H1 (cell line): ENCODE measurements around the gene EPS8L1. TPM values are rescaled to one million over a fixed set of nuclear protein-coding genes. Genes with fewer than 3 reads are reported as not detected.

Experiments
- ASH2L ChIP-seq: fragments of 200-600, 300-600 bp; sonication (generic); IDR thresholded peaks from one replicate; pipeline ENCODE4 v1.7.1; 2017; ENCODE audit warnings: low read length
- BACH1 ChIP-seq: IDR thresholded peaks from 2 replicates; pipeline ENCODE4 v1.6.1; 2012; ENCODE audit warnings: low read length, improper control_type of control experiment
- CHD1 ChIP-seq: IDR thresholded peaks from 2 replicates; pipeline ENCODE4 v1.6.1; 2012; ENCODE audit warnings: low read depth, low read length, improper control_type of control experiment
- CHD2 ChIP-seq: IDR thresholded peaks from 2 replicates; pipeline ENCODE4 v1.6.1; 2012; ENCODE audit warnings: low read length, improper control_type of control experiment
- CREB1 ChIP-seq: IDR thresholded peaks from 2 replicates; pipeline ENCODE4 v1.6.1; 2012; ENCODE audit warnings: inconsistent platforms
- CTBP2 ChIP-seq: IDR thresholded peaks from 2 replicates; pipeline ENCODE4 v1.7.0; 2011; ENCODE audit warnings: borderline replicate concordance, mild to moderate bottlenecking, moderate library complexity, mixed read lengths, low read length; ENCODE audit not compliant: insufficient read depth, insufficient read length
- EZH2 ChIP-seq: fragments of 200-600 bp; sonication (generic); IDR thresholded peaks from 2 replicates; pipeline ENCODE4 v1.7.1; 2012; ENCODE audit warnings: low read depth, mild to moderate bottlenecking, moderate library complexity, low read length, inconsistent platforms; ENCODE audit not compliant: severe bottlenecking
- GTF2F1 ChIP-seq: IDR thresholded peaks from 2 replicates; pipeline ENCODE4 v1.6.1; 2012; ENCODE audit warnings: low read depth, low read length, improper control_type of control experiment, borderline replicate concordance
- HDAC2 ChIP-seq, 2 experiments: fragments of 300-600 bp in 1 of 2; sonication (generic) in 1 of 2; IDR thresholded peaks; 2 replicates each; pipeline ENCODE4 v1.6.1; 2011 to 2012; ENCODE audit warnings: low read depth in 2 of 2, low read length in 2 of 2, mild to moderate bottlenecking in 2 of 2, moderate library complexity in 2 of 2, borderline replicate concordance in 1 of 2, inconsistent platforms in 1 of 2
- MAFK ChIP-seq: IDR thresholded peaks from 2 replicates; pipeline ENCODE4 v1.6.1; 2012; ENCODE audit warnings: low read depth, mild to moderate bottlenecking, improper control_type of control experiment, low read length
- RAD21 ChIP-seq, 2 experiments: IDR thresholded peaks in 1 of 2; conservative IDR thresholded peaks in 1 of 2; 2 replicates each; pipeline ENCODE4 v1.6.1; 2011; ENCODE audit warnings: low read depth in 2 of 2, low read length in 2 of 2, improper control_type of control experiment in 1 of 2, inconsistent platforms in 1 of 2, mild to moderate bottlenecking in 1 of 2, moderate library complexity in 1 of 2
- SP4 ChIP-seq: IDR thresholded peaks from 2 replicates; pipeline ENCODE4 v1.6.1; 2012; ENCODE audit warnings: low read length, inconsistent platforms
- polyA plus RNA-seq, 7 experiments: library from polyadenylated mRNA; depleted of rRNA in 3 of 7; stranded (reverse) in 5 of 7; unstranded in 2 of 7; fragments of >200 nt in 5 of 7; fragments of 200-250 nt in 2 of 7; gene quantifications; 1 replicate in 5 of 7; 2 replicates in 1 of 7; 4 replicates in 1 of 7; pipeline versions ENCODE4 v1.2.1 to v1.2.3, GENCODE V29; 2011 to 2013; ENCODE audit warnings: missing spikeins in 2 of 7, mixed read lengths in 2 of 7
- total RNA-seq: library from RNA; stranded (reverse); fragmentation: NEBNext Ultra II Directional; extraction: Animal tissue kit (Norgen Biotek cat#: 25700); gene quantifications from 2 replicates; pipeline ENCODE4 v1.2.1, GENCODE V29; 2021

The EPS8L1 gene
- total and polyA plus RNA-seq, 2 of the 8 experiments (the other 6 are each of a cell fraction or from before 2014, with no cell fraction given) = 19.8 to 30.2 TPM

DNA sequence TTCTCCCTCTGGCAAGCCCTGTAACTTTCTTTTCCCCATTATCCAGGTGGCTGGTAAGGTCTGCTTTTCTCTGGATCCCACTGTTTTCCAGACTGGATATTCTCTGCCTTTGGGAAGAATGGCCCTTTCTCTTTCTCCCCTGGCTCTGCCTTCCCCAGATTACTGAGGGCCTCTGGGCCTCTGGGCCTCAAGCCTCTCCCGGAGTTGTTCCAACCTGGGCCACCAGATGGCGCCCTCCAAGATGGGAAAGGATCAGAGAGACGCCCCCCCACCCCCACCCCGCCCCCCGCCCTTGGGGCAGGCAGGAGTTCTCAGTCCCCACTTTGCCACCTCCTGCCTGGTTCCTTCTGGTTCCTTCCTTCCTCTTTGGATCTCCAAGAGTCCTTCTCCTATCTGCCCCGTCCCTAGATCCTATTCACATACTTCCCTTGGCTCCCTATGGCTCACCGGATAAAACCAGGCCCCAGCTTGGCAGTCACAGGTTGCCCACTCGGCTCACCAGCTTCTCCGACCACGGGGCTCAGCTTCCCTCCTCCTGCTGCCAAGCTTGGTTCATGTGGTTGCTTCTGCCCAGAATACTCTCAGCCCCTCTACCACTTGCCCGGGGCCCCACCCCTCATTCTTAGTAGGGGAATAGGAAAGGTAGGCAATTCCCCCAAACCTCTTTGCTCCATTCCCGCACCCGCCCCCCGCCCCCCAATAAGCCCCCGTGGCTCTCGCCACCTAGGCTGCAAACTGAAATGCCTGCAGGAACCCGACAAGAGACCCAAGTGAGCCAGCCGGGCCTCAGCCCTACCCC, 13.1 kb downstream of the EPS8L1 start (continued):
- TF ChIP-seq CHD1 (no peak), CTBP2 (no peak), GTF2F1 (no peak), MAFK (no peak), CHD2 (no peak), HDAC2 (IDR thresholded peaks at IDR 0.05; ENCODE audit: borderline replicate concordance in 1 of 2, low read depth in 2 of 2, low read length in 2 of 2) (no peak), EZH2 (no peak), BACH1 (no peak), ASH2L (no peak), SP4 (0 out of 2 replicates have a peak, but pooled peaks have one; percentile 39), CREB1 (no peak), RAD21 (IDR thresholded peaks at IDR 0.05 in 1 of 2, conservative IDR thresholded peaks at IDR 0.05 in 1 of 2; ENCODE audit: low read depth in 2 of 2, low read length in 2 of 2) (peak; percentile 12 to 41; a peak in 3 of 4 replicates)
- TF ChIP-seq, all 59 proteins: peak for 4
